ENCODE data around the gene PLD2. TPM values are rescaled to one million over a fixed set of nuclear protein-coding genes. Genes with fewer than 3 reads are reported as not detected.

The PLD2 gene
- 11.3 TPM for polyA plus RNA-seq (2012; ENCODE audit: missing spikeins)

GRCh38 chr17:4806777-4807604 lies at the start of gene PLD2:
Gene PLD2, plus strand, starts transcription at chr17:4807152. Its CDS starts 621 bp downstream, at chr17:4807773.
- FAIRE-seq (peak; percentile 91), DNase-seq (ENCODE audit: insufficient read length) (peak; percentile 100)
- TF ChIP-seq TAF1 (IDR thresholded peaks at IDR 0.05; ENCODE audit: borderline replicate concordance, low read depth, low read length) (no peak), POLR2A (IDR thresholded peaks at IDR 0.05; ENCODE audit: low read depth, low read length) (peak; percentile 64; the same call in 1 of the 2 replicates), POLR2AphosphoS5 (IDR thresholded peaks at IDR 0.05; ENCODE audit: low read depth, low read length) (no peak)

- no peak for DNase-seq (ENCODE audit: insufficient read length)
- no peak for FAIRE-seq
- TF ChIP-seq TAF1 (IDR thresholded peaks at IDR 0.05; ENCODE audit: borderline replicate concordance, low read depth, low read length): no peak
- TF ChIP-seq POLR2AphosphoS5 (IDR thresholded peaks at IDR 0.05; ENCODE audit: low read depth, low read length): no peak
- TF ChIP-seq POLR2A (IDR thresholded peaks at IDR 0.05; ENCODE audit: low read depth, low read length): no peak
These were observed 47.1 kb upstream of the PLD2 start for GRCh38 chr17:4759776-4760236.

GRCh38 chr17:4764595-4764994 lies 42.4 kb upstream of the PLD2 start:
- FAIRE-seq: no peak
- DNase-seq (ENCODE audit: insufficient read length): no peak
- TF ChIP-seq POLR2A (IDR thresholded peaks at IDR 0.05; ENCODE audit: low read depth, low read length) (no peak), POLR2AphosphoS5 (IDR thresholded peaks at IDR 0.05; ENCODE audit: low read depth, low read length) (no peak), TAF1 (IDR thresholded peaks at IDR 0.05; ENCODE audit: borderline replicate concordance, low read depth, low read length) (no peak)

- TF ChIP-seq TAF1 (IDR thresholded peaks at IDR 0.05; ENCODE audit: borderline replicate concordance, low read depth, low read length) (no peak), POLR2A (IDR thresholded peaks at IDR 0.05; ENCODE audit: low read depth, low read length) (no peak), POLR2AphosphoS5 (IDR thresholded peaks at IDR 0.05; ENCODE audit: low read depth, low read length) (no peak)
- DNase-seq (ENCODE audit: insufficient read length) (no peak), FAIRE-seq (no peak)
These were observed 40.8 kb upstream of the PLD2 start for GRCh38 chr17:4766201-4766600.

- FAIRE-seq: no peak
- no peak for DNase-seq (ENCODE audit: insufficient read length)
- no peak for TF ChIP-seq POLR2AphosphoS5 (IDR thresholded peaks at IDR 0.05; ENCODE audit: low read depth, low read length)
- no peak for TF ChIP-seq TAF1 (IDR thresholded peaks at IDR 0.05; ENCODE audit: borderline replicate concordance, low read depth, low read length)
- no peak for TF ChIP-seq POLR2A (IDR thresholded peaks at IDR 0.05; ENCODE audit: low read depth, low read length)
These were observed 40.2 kb upstream of the PLD2 start for GRCh38 chr17:4766723-4767122.

- TF ChIP-seq TAF1 (IDR thresholded peaks at IDR 0.05; ENCODE audit: borderline replicate concordance, low read depth, low read length) (no peak), POLR2A (IDR thresholded peaks at IDR 0.05; ENCODE audit: low read depth, low read length) (no peak), POLR2AphosphoS5 (IDR thresholded peaks at IDR 0.05; ENCODE audit: low read depth, low read length) (no peak)
- FAIRE-seq (no peak), DNase-seq (ENCODE audit: insufficient read length) (no peak)
These were observed 38.7 kb upstream of the PLD2 start for GRCh38 chr17:4768298-4768697.

- DNase-seq (ENCODE audit: insufficient read length): no peak
- no peak for FAIRE-seq
- TF ChIP-seq POLR2AphosphoS5 (IDR thresholded peaks at IDR 0.05; ENCODE audit: low read depth, low read length) (no peak), TAF1 (IDR thresholded peaks at IDR 0.05; ENCODE audit: borderline replicate concordance, low read depth, low read length) (no peak), POLR2A (IDR thresholded peaks at IDR 0.05; ENCODE audit: low read depth, low read length) (no peak)
These were observed 37.3 kb upstream of the PLD2 start for GRCh38 chr17:4769628-4770027.

GRCh38 chr17:4771519-4772234 lies 35.3 kb upstream of the PLD2 start, which contains the start of gene TM4SF5:
Gene TM4SF5, plus strand, starts transcription at chr17:4771886. Its CDS starts 37 bp downstream, at chr17:4771923.
- DNase-seq (ENCODE audit: insufficient read length) (no peak), FAIRE-seq (no peak)
- TF ChIP-seq POLR2A (IDR thresholded peaks at IDR 0.05; ENCODE audit: low read depth, low read length): no peak
- no peak for TF ChIP-seq TAF1 (IDR thresholded peaks at IDR 0.05; ENCODE audit: borderline replicate concordance, low read depth, low read length)
- no peak for TF ChIP-seq POLR2AphosphoS5 (IDR thresholded peaks at IDR 0.05; ENCODE audit: low read depth, low read length)

GRCh38 chr17:4772235-4772613 lies 34.7 kb upstream of the PLD2 start:
- DNase-seq (ENCODE audit: insufficient read length) (no peak), FAIRE-seq (no peak)
- no peak for TF ChIP-seq POLR2AphosphoS5 (IDR thresholded peaks at IDR 0.05; ENCODE audit: low read depth, low read length)

GRCh38 chr17:4777969-4778760 lies 28.8 kb upstream of the PLD2 start:
- DNase-seq (ENCODE audit: insufficient read length): no peak
- no peak for TF ChIP-seq TAF1 (IDR thresholded peaks at IDR 0.05; ENCODE audit: borderline replicate concordance, low read depth, low read length)
- TF ChIP-seq POLR2A (IDR thresholded peaks at IDR 0.05; ENCODE audit: low read depth, low read length): no peak
- TF ChIP-seq POLR2AphosphoS5 (IDR thresholded peaks at IDR 0.05; ENCODE audit: low read depth, low read length): no peak
- no peak for FAIRE-seq

GRCh38 chr17:4780325-4780955 lies 26.5 kb upstream of the PLD2 start:
- DNase-seq (ENCODE audit: insufficient read length): no peak
- no peak for TF ChIP-seq POLR2A (IDR thresholded peaks at IDR 0.05; ENCODE audit: low read depth, low read length)
- no peak for TF ChIP-seq TAF1 (IDR thresholded peaks at IDR 0.05; ENCODE audit: borderline replicate concordance, low read depth, low read length)
- no peak for TF ChIP-seq POLR2AphosphoS5 (IDR thresholded peaks at IDR 0.05; ENCODE audit: low read depth, low read length)
- FAIRE-seq: no peak
